DND-41 (cell line): Measurements from ENCODE around the gene STK11.

Experiments
- ATAC-seq: fragments of 200-7000 bp; cut with Tn5 transposase; 3 replicates; pipeline ENCODE4 v1.9.1; 2021; ENCODE audit warnings: low read depth; ENCODE audit not compliant: insufficient read depth
- DNase-seq: peaks from one replicate; pipeline ENCODE4 v3.0.0-alpha.2; 2020
- H2AFZ ChIP-seq: 2 replicates; pipeline ENCODE4 v1.6.0; 2012; ENCODE audit warnings: low read depth, low read length
- H3K27ac ChIP-seq: 2 replicates; pipeline ENCODE4 v1.5.1; 2012; ENCODE audit warnings: low read length, inconsistent platforms
- H3K27me3 ChIP-seq: fragments of 200-600 bp; sonication (generic); 2 replicates; pipeline ENCODE4 v1.6.0; 2012; ENCODE audit warnings: low read length, mild to moderate bottlenecking, inconsistent platforms; ENCODE audit not compliant: insufficient read depth, poor library complexity
- H3K36me3 ChIP-seq: 2 replicates; pipeline ENCODE4 v1.5.1; 2012; ENCODE audit warnings: low read length, inconsistent platforms; ENCODE audit not compliant: insufficient read depth
- H3K4me1 ChIP-seq: 2 replicates; pipeline ENCODE4 v1.5.1; 2012; ENCODE audit warnings: mild to moderate bottlenecking, low read length; ENCODE audit not compliant: insufficient read depth
- H3K4me2 ChIP-seq: 2 replicates; pipeline ENCODE4 v1.6.0; 2012; ENCODE audit warnings: mild to moderate bottlenecking, moderate library complexity, low read length, inconsistent platforms; ENCODE audit not compliant: insufficient read depth
- H3K4me3 ChIP-seq, 2 experiments: fragments of 200-600 bp in 1 of 2; shearing (Covaris generic) in 1 of 2; 2 replicates each; pipeline ENCODE4 v1.5.1; 2012 to 2016; ENCODE audit warnings: inconsistent platforms in 2 of 2, low read length in 2 of 2, mild to moderate bottlenecking in 2 of 2, low read depth in 1 of 2, moderate library complexity in 1 of 2
- H3K79me2 ChIP-seq: 2 replicates; pipeline ENCODE4 v1.6.0; 2012; ENCODE audit warnings: low read length, inconsistent platforms; ENCODE audit not compliant: insufficient read depth
- H3K9ac ChIP-seq: 2 replicates; pipeline ENCODE4 v1.6.0; 2012; ENCODE audit warnings: low read depth, mild to moderate bottlenecking, inconsistent platforms, low read length, moderate library complexity
- H3K9me3 ChIP-seq: 2 replicates; pipeline ENCODE4 v1.5.1; 2012; ENCODE audit warnings: low read length, moderate library complexity, mild to moderate bottlenecking, inconsistent platforms; ENCODE audit not compliant: insufficient read depth, severe bottlenecking
- H4K20me1 ChIP-seq: 2 replicates; pipeline ENCODE4 v1.6.0; 2012; ENCODE audit warnings: low read length; ENCODE audit not compliant: insufficient read depth
- CTCF ChIP-seq: IDR thresholded peaks from 2 replicates; pipeline ENCODE4 v1.5.1; 2012; ENCODE audit warnings: borderline replicate concordance, low read length, moderate library complexity, mild to moderate bottlenecking; ENCODE audit not compliant: poor library complexity, severe bottlenecking; ENCODE audit errors: extremely low read depth
- EZH2 ChIP-seq: IDR thresholded peaks from 3 replicates; pipeline ENCODE4 v1.6.1; 2012; ENCODE audit warnings: borderline replicate concordance, low read depth, mild to moderate bottlenecking, moderate library complexity, low read length, inconsistent platforms; ENCODE audit not compliant: severe bottlenecking

The STK11 gene

GRCh38 chr19:1274081-1274851, 68.7 kb downstream of the STK11 start:
- H3K36me3 ChIP-seq = peaks cover 83% of the 10 kb centered on the region
- peaks cover 75% of the 10 kb centered on the region for H4K20me1 ChIP-seq
- H3K27ac ChIP-seq = no peak overlapping the region
- H2AFZ ChIP-seq = no peak overlapping the region
- H3K4me1 ChIP-seq = peaks cover 71% of the 10 kb centered on the region
- H3K9ac ChIP-seq = peak overlapping the region; percentile 99
- no peak for ATAC-seq
- peaks cover 76% of the 10 kb centered on the region for H3K79me2 ChIP-seq
- H3K4me3 ChIP-seq = peak overlapping the region in 1 of 2 experiments; percentile 73; a peak in 3 of 4 replicates
- no peaks in the 10 kb centered on the region for H3K9me3 ChIP-seq
- no peaks in the 10 kb centered on the region for H3K27me3 ChIP-seq
- H3K4me2 ChIP-seq = peak overlapping the region; percentile 83
- DNase-seq = no peak
- TF ChIP-seq CTCF (no peak), EZH2 (no peak)

GRCh38 chr19:1274852-1275259, 69.3 kb downstream of the STK11 start:
- no peak for DNase-seq
- Histone ChIP-seq H3K27ac (peak overlapping the region; percentile 100; the same call in 1 of the 2 replicates), H3K9me3 (no peaks in the 10 kb centered on the region), H2AFZ (peak overlapping the region; percentile 34; the same call in 1 of the 2 replicates), H3K9ac (peak overlapping the region; percentile 99), H3K4me1 (peaks cover 70% of the 10 kb centered on the region), H3K4me2 (peak overlapping the region; percentile 83), H4K20me1 (peaks cover 77% of the 10 kb centered on the region), H3K79me2 (peaks cover 70% of the 10 kb centered on the region), H3K36me3 (peaks cover 85% of the 10 kb centered on the region), H3K27me3 (no peaks in the 10 kb centered on the region), H3K4me3 (peak overlapping the region; percentile 27 to 73; a peak in 3 of 4 replicates)
- ATAC-seq = peak; percentile 3
- TF ChIP-seq EZH2 = no peak

GRCh38 chr19:1275260-1275975, 69.8 kb downstream of the STK11 start, which contains the start of gene FAM174C:
Gene FAM174C (plus strand): TSS chr19:1275530. CDS start chr19:1275550, 20 bp downstream.
- ATAC-seq (peak; percentile 79), DNase-seq (peak; percentile 97)
- TF ChIP-seq CTCF (peak; percentile 23), EZH2 (no peak)
- Histone ChIP-seq H3K9me3 (no peaks in the 10 kb centered on the region), H3K4me3 (peak within 1 kb of the TSS; percentile 51 to 73), H3K4me2 (peak within 1 kb of the TSS; percentile 83), H3K27ac (peak within 1 kb of the TSS; percentile 100), H3K79me2 (peaks cover 64% of the 10 kb centered on the region), H2AFZ (peak within 1 kb of the TSS; percentile 82), H3K36me3 (peaks cover 83% of the 10 kb centered on the region), H3K4me1 (peaks cover 64% of the 10 kb centered on the region), H4K20me1 (peaks cover 77% of the 10 kb centered on the region), H3K9ac (peak within 1 kb of the TSS; percentile 99), H3K27me3 (no peaks in the 10 kb centered on the region)
